ENCODE results near the gene NFKBIZ.

DNA sequence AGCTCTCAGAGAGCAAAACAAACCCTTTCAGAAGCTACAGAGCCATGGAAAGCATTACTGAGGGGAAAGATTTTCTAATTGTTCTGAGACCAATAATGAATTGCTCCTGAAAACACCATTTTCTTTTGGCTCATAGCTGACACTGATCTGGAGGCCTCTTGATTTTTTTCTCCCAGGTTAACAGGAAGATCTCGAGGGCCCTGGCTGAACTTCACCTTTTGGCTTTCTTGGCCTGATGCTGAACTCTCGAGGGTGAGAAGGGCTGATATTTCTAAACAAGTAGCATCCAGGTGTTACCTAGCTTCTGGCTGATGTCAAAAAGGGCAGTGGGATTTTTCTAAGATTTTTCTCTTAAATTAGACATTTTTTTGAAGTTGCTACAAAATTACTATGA lies 19.9 kb upstream of the NFKBIZ start:
- TF ChIP-seq, protein P1, sequence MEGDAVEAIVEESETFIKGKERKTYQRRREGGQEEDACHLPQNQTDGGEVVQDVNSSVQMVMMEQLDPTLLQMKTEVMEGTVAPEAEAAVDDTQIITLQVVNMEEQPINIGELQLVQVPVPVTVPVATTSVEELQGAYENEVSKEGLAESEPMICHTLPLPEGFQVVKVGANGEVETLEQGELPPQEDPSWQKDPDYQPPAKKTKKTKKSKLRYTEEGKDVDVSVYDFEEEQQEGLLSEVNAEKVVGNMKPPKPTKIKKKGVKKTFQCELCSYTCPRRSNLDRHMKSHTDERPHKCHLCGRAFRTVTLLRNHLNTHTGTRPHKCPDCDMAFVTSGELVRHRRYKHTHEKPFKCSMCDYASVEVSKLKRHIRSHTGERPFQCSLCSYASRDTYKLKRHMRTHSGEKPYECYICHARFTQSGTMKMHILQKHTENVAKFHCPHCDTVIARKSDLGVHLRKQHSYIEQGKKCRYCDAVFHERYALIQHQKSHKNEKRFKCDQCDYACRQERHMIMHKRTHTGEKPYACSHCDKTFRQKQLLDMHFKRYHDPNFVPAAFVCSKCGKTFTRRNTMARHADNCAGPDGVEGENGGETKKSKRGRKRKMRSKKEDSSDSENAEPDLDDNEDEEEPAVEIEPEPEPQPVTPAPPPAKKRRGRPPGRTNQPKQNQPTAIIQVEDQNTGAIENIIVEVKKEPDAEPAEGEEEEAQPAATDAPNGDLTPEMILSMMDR (IDR thresholded peaks at IDR 0.05) = no peak
- no peak for TF ChIP-seq POLR2AphosphoS5 (IDR thresholded peaks at IDR 0.05)
- no peak for TF ChIP-seq POLR2A (IDR thresholded peaks at IDR 0.05; ENCODE audit: low read depth)
